Measurements from ENCODE around the gene WNK2.

Gene WNK2

DNA sequence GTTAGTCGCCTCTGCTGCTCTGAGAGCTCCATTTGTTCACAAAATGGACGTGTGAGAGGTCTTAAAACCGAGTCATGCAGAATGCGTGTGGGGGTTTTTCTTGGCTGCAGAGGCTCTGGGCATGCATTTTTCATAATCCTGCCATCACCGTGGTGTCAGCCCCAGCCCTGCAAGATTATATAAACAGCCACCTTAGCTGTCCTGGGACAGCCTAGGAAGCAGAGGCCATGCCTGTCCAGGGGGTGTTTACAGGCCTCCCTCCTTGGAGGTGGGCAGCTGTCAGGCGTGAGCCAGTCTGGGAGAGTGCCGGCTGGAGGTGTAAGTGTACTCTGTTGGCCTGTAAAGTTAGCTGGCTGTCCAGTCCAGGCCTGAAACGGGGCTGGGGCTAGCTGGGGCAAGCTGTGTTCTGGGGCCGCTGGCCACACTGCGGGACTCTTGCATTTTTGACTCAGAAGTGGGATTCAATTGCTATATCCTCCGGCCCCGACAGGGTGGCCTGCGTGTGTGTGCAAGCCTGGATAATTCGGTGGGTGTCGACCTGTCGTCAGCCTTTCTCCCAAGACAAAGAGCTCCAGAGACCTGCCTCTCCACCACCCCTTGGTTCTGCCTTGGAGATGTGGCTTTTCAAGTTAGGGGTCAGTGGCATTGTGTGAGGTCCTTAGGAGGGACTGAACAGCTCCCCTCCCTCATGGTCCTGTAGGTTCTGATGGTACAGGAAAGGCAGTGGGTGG lies 2.4 kb downstream of the WNK2 start:
- DNase-seq: no peak

DNA sequence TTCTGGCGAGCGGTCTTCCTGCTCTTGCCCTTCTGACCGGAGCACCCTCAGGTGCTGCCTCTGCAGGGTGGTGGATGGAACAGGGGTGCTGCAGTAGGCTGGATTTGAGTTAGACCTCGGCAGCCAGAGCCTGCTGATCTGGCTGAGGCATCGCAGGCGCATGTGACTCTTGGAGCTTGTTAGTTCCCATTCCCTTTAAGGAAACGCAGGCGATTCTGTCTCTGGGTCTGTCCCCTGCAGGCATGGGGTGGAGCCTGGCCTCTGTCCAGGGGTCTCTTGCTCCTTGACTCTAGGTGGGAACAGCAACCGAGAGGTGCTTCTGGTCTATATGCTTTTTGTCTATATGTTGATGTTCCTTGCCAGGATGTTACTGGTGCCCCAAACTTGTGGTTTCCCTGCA lies 3.1 kb downstream of the WNK2 start:
- DNase-seq: no peak

DNA sequence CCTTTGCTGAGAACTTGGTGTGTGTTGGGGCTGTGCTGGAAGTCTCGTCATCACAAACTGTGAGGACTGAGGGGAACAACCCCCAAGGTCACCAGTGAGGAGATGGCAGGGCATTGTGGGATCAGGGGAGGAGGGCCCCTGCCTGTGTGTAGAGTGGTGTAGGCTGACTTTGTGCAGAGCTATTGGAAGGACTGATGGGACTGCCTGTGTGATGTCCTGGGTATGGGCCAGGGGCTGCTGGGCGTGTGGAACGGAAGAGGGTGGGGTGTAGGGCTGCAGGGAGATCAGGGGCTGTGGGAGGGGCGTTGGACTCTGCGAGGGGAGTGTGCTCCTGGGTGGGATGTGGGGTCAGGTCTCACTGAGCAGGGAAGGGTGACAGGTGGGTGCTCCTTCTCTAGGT lies 3.6 kb downstream of the WNK2 start:
- no peak for DNase-seq

DNA sequence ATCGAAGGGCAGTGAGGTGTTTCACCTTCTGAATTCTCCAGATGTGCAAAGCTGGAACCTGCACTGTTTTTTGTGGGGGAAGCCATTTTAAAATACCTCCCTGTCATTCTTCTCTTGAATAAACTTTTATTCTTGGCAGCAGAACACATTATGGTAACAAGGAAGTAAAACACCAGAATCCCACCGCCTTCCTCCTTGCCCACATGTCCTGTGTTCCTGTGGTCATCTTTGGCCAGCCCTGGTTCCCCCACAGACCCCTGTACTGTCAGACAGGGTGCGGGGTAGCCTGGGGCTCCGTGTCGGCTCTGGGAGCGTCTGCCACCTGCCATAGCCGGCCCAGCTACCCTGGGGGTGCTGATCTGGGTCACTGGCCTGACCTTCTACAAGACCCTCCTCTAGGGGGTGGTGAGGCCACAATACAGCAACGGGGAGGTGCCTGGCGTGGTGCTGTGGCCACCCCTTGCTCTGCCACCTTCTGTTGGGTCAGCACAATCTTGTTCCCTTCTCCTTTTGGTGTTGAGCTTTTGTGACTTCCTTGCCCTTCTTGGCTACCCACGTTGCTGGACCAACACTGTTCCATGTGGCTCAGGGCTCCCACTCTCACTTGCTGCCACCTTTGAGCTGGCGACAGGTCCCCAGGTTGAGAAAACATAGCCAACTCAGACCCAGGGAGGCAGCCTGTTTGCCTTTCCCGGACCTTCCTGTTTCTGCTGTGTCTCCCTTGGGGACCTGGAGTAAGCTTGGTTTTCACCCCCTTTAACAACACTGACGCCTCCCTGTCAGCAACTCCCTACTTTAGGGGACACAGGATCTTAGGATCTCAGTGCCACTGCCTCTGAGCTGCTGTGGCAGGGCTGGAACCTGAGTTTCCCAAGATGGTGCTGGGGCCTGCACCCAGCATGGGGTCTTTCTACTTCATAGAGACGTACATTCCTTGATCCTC lies 4.8 kb downstream of the WNK2 start:
- DNase-seq: no peak

DNA sequence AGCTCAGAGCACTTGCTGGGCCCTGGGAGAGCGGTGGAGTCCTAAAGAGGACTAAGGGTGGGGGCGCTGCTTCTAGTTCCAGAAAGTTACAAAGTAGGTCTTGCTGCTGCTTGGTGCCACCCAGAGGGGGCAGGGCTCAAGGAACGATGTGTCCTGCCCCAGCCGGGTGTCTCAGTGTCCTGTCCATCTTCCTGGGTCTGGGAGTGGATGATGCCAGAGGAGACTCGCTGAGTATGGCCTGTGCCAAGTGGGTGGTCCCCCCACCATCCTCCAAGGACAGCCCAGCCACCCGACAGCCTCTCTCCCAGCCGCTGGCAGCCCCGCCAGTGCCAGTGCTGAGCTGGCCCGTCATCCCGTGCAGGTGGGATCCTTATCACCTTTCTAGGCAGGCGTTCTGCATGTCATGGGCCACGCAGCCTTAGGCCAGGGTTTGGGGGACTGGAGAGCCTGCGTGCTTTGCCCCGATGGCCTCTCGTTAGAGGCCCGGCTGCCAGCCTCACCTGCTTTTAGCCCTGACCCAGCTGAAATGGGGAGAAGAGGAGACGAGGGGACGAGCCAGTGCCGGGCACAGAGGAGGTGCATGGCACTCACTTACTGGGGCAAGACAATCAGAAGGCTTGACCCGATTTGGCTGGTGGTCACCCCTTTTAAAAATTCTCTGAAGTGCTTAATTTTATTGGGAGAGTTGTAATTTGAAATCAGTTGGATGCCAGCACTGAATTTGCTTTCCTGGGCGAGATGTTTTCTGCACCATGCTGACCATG lies 5.6 kb downstream of the WNK2 start:
- no peak for DNase-seq

DNA sequence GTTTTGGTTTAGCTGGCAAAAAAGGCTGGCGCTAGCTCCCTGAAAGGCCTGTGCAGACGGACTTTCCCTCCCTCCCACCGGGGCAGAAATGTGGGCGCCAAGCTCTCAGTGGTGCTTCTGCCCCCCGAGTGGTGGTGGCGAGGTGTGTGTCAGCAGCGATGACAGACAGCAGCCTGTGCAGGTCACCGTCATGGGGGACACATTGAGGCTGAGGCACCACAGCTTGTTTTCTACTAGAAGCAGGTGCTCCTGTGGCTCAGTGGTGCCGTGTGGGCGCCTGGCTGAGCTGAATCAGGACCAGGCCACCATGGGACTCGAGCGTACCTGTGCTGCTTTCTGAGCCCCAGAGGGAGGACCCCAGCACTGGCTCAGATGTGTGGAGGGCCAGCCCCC lies 6.2 kb downstream of the WNK2 start:
- no peak for DNase-seq

DNA sequence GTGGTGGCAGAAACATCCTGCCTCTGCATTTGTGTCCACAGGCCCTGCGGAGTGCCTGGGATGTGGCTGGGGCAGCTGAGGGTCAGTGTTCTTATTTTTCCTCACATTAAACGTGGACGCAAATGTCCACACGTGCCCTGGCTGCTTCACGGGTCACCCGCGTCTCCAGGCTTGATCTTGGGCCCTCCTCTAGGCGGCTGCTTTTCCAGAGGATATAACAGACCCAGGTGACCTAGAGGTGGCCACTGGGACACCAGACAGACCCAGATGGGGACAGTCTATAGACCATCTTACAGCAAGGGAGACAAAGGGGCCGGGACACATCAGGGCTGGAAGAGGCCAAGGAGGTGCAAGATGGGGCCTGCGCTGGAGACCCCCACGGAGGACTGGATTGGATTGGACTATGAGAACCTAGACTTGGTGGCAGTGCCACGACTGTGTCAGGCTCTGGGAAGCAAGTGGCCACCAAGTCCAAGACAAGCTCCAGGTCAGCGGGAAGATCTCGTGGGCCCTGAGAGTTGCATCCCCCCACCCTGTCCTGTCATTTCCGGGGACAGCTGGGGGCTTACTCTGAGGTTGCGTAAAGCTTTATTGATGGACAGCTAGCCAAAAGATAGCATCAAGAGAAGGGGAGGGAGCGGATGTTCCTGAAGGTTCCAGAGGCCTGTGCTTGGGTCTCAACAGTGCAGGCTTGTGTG lies 6.9 kb downstream of the WNK2 start:
- no peak for DNase-seq

DNA sequence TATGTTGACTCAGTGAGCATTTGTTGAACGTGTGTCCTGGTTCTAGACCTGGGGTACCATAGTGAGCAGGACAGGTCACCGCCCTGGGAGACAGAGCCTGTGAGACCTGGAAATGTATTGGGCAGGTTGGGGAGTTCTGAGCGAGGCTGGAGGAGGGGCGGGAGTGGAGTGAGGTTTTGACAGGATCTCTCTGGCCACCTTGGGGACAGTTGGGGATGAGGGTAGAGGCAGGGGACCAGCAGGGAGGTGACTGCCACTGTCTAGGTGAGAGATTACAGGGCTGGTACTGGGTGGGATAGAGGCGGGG lies 7.4 kb downstream of the WNK2 start:
- no peak for DNase-seq

DNA sequence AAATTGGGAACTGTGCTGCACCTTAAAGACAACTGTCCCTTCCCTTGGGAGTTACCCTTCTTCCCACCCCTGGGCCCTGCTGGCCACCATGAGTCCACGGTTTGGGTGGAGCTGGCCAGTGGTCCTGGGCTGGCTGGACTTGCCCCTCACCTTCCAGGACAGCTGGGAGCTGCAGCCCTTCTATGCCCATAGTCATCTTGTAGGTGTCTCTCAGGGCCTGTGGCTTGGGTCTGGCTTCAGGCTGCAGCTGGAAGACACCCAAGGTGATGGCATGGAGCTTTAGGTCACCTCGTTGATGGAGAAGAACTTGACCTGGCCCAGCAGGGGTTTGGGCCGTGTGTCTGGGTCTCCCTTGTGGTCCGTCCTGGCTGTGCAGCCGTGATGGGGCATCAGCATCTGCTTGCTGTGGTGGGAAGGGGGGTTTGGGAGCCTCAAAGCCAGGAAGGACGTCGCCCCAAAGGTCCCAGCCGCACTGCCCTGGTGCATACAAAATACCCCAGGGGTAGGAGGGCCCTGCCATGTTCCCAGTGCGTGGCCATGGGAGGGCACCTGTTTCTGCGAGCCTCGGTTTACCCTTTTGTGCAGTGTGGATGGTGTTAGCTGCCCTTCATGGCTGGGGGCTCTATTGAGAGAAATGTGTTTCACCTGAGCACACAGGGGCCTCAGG lies 8.9 kb downstream of the WNK2 start:
- no peak for DNase-seq

DNA sequence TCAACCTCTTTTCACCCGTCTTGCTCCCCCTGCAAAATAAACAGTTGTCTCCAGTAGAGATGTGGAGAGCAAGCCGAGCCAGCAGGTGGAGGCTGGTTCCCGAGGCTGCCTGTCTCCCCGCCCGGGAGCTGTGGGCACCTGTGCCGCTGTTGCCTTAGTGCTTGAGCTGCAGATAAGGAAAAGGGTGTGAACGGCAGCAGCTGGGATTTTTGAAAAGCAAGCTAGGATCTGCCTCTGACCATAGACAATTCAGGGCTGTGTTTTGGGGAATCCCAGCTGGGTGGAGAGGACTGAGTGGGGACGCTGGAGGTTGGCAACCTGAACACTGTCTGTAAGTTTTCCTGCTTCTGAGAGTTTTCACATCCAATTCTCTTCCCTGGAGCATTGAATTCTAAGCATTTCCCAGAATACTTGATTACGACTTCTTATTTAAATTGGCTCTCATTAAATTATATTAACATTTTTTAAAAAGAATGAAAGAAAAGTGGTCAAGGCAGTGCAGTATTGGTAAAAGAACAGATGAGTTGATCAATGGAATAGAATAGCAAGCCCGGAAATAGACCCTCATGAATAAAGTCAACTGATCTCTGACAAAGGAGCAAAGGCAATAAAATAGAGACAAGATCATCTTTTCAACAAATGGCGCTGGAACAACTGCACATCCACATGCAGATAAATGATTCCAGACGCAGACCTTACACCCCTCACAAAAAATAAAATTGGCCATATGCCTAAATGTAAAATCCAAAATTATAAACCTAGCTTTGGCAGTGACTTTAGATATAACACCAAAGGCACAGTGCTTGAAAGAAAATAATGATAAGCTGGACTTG lies 9.7 kb downstream of the WNK2 start:
- DNase-seq: no peak

DNA sequence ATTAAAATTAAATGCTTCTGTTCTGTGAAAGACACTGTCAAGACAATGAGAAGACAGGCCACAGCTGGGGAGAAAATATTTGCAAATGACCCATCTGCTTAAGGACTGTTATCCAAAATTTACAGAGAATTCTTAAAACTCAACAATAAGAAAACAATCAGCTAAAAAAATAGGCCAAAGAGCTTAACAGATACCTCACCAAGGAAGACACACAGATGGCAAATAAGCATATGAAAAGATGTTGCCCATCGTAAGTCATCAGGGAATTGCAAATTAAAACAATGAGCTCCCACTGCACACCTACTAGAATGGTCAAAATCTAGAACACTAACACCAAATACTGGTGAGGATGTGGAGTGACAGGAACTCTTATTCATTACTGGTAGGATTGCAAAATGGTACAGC lies 10.3 kb downstream of the WNK2 start:
- DNase-seq: no peak

DNA sequence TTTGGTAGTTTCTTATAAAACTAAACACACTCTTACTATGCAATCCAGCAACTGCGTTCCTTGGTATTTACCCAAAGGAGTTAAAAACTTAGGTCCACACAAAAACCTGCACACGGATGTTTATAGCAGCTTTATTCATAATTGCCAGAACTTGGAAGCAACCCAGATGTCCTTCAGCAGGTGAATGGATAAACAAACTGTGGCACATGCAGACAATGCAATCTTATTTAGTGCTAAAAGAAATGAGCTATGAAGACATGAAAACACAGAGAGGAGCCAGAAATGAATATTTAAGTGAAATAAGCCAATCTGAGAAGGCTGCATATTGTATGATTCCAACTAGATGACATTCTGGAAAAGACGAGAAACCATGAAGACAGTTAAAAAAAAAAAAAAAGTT lies 10.7 kb downstream of the WNK2 start:
- DNase-seq: no peak

DNA sequence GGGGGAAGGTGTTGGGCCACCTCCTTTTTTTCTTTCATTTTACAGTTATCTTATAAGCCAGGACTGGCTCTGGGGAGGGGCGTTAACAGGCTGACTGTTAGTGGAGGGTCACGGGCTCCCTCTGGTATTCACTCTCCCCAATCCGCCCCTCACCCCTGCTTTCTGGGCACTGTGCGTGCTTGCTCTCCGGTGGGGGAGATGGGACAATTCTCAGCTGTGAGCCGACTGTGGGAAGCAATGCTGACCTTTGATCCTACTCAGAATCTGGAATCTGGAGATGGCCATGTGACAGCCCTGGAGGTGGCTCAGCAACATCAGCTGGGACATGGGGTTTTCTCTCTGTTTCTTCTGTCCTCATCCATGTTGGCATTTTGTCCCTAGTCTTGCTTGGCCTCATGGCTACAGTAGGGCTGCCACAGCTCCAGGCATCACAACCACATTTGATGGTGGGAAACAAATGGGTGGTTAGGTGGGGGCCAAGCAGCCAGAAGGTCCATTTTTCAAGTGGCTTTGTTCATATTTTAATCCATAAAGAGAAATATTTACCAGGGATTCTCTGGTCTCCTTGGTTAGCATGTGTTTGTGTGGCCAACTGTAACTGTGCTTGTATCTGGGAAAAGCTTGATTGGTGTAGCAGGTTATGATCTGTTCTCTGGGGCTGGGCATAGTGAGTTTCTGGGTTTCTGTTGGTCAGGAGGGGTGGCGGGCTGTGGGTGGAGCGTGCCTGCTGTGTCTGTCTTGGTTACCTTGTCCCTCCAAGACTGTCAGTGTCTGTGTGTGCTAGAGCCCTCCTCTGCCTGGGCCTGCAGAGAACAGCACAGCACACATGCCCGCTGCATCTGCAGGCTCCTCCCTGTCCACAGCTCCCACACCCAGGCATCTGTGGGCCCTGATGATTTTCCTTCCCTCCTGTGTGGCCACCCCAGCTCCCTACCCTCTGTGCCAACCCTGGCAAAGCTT lies 12.4 kb downstream of the WNK2 start:
- DNase-seq: no peak

DNA sequence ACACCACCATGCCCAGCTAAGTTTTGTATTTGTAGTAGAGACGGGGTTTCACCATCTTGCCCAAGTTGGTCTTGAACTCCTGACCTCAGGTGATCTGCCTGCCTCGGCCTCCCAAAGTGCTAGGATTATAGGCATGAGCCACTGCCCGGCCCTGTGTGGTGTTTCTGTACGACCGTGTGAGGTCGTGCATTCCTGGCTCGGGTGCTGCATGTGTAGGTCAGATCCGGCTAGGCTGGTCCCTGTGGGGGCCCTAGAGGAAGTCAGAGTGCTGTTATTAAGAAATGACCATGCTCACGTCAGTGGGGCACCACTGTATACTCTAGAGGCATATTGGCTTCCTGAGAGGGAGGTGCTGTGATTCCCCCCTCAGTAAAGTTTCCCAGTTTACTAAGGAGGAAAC lies 13.7 kb downstream of the WNK2 start:
- DNase-seq: no peak

DNA sequence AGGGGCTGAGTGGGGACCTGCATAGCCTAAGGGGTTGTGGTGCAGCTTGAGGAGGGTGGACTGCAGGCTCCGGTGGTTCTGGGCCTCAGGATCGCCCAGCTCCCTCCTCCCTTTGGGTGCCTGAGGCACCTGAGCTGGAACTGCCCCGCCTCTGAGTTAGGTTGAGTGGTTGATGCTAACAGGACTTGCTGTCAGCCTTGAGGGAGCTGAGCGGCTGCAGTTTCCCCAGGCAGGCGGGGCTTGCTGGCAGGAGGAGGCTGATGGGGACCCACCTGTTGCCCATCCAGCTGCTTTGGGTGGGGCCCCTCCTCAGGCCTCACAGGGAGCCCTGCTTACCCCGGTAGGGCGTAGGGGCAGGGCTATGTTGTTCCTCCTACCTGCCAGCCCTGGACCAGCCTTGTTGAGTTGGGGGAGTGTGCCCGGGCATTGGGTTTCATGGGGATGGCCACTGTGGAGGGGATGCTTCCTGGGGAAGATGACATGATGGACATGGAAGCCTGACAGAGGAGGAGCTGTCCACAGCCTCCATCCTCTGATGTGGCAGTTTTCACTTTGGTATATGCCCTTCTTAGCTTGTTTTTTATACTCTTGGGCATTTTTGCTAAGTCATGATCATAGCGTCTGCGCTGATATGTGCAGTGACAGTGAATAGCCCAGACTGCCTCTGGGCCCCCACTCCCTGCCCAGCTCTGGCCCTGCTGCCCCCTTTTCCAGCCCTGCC lies 14.3 kb downstream of the WNK2 start:
- DNase-seq: no peak

DNA sequence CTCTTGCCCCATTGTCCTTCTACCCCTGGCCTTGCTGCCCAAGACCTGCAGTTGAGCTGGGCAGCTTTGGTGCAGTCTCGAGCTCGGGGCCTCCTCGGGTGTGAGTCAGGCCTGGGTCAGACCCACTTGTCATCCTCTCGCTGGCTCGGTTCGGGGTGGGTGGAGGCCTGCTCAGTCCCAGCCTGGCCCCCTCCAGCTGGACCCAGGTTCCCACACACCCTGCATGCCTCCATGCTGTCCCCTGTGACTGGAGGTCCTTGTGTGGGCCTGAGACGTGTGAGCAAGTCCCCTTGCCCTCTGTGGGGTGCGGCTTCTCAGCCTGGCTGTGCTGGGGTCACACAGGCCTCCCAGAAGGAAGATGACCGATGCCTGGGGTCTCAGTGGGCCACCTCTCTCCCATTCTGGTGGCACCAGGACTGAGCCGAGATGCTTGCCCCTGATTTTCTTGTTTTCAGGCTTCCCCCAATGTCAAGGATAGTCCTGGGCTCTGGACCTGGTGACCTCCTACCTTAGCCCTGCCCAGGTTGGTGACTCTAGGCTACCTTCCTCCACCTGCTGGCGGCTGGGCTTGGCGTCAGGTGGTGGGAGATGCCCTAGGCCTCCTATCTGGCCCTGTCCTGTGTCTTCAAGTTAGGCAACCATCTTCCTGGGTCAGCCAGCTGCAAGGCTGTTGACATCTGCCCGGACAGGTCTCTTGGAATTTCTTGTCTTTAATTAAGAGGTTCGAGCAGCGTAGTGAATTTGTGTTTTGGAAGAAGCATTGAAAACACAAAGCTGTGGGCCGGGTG lies 15.1 kb downstream of the WNK2 start:
- DNase-seq: no peak

DNA sequence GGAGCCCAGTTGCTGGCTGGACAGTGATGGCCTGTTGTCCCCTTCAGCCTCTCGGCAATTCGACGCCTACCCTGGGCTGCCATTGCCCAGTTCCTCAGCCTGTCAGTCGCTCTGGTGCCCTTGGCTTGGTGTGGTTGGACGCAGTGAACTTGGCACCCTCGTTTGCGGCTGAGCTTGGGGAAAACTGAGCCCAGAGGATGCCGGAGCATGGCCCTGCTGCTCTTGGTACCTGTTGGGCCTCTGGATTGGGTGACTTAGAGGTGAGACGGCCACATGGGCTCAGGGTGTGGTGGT lies 16.5 kb downstream of the WNK2 start:
- no peak for DNase-seq

DNA sequence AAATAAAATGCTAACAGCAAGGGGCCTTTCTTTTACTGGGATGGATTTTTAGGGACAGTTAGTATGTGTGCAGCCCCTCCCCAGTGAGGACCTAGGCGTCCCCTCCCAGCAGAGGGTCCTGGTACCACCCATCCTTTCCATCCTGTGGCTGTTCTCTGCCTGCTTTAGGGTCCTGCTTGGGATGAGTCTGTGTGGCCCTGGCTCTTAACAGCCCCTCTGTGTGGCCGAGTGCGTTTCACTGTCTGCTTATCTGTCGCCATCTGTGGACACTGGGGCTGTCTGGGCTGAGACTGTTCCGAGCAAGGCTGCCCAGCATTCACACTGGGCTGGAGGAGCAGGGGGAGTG lies 17.0 kb downstream of the WNK2 start:
- DNase-seq: no peak

DNA sequence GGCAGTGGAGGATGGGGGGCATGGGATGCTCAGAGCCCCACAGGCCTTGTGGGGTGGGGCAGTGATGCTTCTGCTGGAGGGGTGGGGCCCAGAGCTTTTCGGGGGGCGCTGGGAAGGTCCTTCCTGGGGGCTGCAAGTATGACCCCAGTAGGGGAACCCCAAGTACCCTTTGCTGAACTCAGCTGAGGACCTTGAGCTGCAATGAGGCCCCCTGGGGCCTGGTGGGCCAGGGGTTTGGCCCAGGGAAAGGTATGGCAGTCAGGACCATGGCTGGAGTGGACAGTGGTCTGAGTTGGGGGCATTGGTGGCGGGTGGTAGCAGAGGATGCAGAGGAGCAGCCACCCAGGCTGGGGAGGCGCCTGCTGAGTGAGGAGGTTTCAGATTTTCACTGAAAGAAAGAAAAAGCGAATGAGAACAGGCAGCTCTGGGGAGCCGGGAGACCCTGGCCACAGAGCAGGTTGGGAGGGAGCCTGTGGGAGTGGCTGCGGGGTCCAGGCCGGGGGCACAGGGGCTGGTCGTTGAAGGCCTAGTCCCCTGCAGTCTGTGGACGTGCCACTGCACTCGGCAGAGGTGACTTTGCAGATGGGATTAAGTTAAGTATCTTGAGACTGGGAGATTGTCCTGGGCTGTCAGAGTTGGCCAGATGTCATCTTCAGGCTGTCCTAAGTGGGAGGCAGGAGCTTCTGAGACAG lies 19.2 kb downstream of the WNK2 start:
- DNase-seq: no peak
